AG04449 (cell line): Measurements from ENCODE around the gene RAD23A.
A peak's percentile ranks its signal among the peaks of the same experiment; 100 is the strongest.

ENCODE experiments used
- CTCF ChIA-PET: fragments of 350-600 bp; formaldehyde crosslinking; extraction: SDS; loops from one replicate; lab custom pipeline; 2021; ENCODE audit warnings: antibody characterized with exemption; lab: Yijun Ruan, JAX
- POLR2A ChIA-PET: fragments of 400-600, 350-600 bp; formaldehyde crosslinking; extraction: SDS; loops from one replicate; lab custom pipeline; 2020; ENCODE audit warnings: antibody characterized with exemption, inconsistent platforms; lab: Yijun Ruan, JAX
- DNase-seq: peaks from one replicate; pipeline ENCODE4 v3.0.0-alpha.2; 2010; ENCODE audit warnings: low read depth, low spot score
- H3K4me3 ChIP-seq: 2 replicates; pipeline ENCODE4 v1.5.1; 2011; ENCODE audit warnings: low read depth, mild to moderate bottlenecking, control low read depth, low read length
- TF ChIP-seq, protein P1 (sequence below): IDR thresholded peaks from one replicate; pipeline ENCODE4 v1.5.1; 2011; ENCODE audit warnings: mild to moderate bottlenecking, moderate library complexity, low read length, control low read depth, inconsistent platforms; ENCODE audit not compliant: insufficient read depth; ENCODE audit errors: missing control alignments

Gene RAD23A

DNA sequence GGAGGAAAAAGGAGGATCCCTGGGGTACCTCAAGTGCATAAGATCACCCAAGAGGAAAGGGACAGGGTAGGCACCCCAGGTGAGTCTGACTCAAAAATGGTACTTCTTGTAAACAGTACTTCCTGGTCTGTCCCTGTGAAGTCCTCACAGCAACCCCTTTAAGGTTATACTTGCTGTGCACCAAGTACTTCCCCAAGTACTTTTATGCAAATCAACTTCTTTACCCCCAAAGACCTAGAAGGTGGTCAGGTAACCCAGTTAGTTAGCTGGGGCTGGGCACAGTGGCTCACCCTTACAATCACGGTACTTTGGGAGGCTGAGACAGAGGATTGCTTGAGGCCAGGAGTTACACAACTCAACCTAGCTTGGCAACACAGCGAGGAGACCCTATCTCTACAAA is 4.8 kb upstream of the RAD23A start:
- no peak for DNase-seq
- ChIA-PET CTCF (interaction anchor here (1.7 kb wide), 1 partner anchor 24 kb away, joined by 5 read pairs; no protein-coding TSS in a partner anchor), POLR2A (interaction anchor here (0.6 kb wide), 1 partner anchor 189 kb away, joined by 3 read pairs; no protein-coding TSS in a partner anchor)
- H3K4me3 ChIP-seq = peak overlapping the region; percentile 90
- TF ChIP-seq, protein P1, sequence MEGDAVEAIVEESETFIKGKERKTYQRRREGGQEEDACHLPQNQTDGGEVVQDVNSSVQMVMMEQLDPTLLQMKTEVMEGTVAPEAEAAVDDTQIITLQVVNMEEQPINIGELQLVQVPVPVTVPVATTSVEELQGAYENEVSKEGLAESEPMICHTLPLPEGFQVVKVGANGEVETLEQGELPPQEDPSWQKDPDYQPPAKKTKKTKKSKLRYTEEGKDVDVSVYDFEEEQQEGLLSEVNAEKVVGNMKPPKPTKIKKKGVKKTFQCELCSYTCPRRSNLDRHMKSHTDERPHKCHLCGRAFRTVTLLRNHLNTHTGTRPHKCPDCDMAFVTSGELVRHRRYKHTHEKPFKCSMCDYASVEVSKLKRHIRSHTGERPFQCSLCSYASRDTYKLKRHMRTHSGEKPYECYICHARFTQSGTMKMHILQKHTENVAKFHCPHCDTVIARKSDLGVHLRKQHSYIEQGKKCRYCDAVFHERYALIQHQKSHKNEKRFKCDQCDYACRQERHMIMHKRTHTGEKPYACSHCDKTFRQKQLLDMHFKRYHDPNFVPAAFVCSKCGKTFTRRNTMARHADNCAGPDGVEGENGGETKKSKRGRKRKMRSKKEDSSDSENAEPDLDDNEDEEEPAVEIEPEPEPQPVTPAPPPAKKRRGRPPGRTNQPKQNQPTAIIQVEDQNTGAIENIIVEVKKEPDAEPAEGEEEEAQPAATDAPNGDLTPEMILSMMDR = no peak

DNA sequence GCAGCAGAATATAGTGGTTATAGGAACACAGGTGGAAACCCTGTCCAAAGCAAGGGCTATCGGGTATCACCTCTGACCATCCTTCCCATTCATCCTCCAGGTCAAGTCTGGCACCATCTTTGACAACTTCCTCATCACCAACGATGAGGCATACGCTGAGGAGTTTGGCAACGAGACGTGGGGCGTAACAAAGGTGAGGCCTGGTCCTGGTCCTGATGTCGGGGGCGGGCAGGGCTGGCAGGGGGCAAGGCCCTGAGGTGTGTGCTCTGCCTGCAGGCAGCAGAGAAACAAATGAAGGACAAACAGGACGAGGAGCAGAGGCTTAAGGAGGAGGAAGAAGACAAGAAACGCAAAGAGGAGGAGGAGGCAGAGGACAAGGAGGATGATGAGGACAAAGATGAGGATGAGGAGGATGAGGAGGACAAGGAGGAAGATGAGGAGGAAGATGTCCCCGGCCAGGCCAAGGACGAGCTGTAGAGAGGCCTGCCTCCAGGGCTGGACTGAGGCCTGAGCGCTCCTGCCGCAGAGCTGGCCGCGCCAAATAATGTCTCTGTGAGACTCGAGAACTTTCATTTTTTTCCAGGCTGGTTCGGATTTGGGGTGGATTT is 2.1 kb upstream of the RAD23A start:
- ChIA-PET CTCF (interaction anchor here (2.2 kb wide), 1 partner anchor 21 kb away, joined by 10 read pairs; no protein-coding TSS in a partner anchor), POLR2A (no interaction called here)
- no peak overlapping the region; the same call in 1 of the 2 replicates for H3K4me3 ChIP-seq
- TF ChIP-seq, protein P1 = no peak
- DNase-seq = no peak

DNA sequence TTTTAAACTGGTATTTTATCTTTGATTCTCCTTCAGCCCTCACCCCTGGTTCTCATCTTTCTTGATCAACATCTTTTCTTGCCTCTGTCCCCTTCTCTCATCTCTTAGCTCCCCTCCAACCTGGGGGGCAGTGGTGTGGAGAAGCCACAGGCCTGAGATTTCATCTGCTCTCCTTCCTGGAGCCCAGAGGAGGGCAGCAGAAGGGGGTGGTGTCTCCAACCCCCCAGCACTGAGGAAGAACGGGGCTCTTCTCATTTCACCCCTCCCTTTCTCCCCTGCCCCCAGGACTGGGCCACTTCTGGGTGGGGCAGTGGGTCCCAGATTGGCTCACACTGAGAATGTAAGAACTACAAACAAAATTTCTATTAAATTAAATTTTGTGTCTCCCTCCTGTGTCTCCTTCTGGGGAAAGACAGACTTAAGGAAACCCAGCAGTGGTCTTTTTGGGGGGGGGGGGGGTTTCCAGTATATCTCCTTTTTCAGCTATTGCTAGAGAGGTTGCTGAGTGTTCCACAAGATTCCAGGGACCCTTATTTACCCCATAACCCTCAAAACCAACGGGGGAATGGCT is 1.5 kb upstream of the RAD23A start:
- TF ChIP-seq, protein P1 = no peak
- no peak for DNase-seq
- ChIA-PET POLR2A (no interaction called here), CTCF (interaction anchor here (2.2 kb wide), 1 partner anchor 21 kb away, joined by 10 read pairs; no protein-coding TSS in a partner anchor)
- no peak overlapping the region for H3K4me3 ChIP-seq

- TF ChIP-seq, protein P1 = no peak
- peak overlapping the region; percentile 80 for H3K4me3 ChIP-seq
- ChIA-PET CTCF (interaction anchor here (0.7 to 4.0 kb wide), 2 partner anchors 18 to 115 kb away, joined by 3 to 29 read pairs; no protein-coding TSS in a partner anchor), POLR2A (interaction anchor here (0.6 to 1.5 kb wide), 6 partner anchors 8 to 265 kb away, joined by 3 to 9 read pairs (median 4); partner anchors contain the start of genes CALR, FARSA and JUNB)
- no peak for DNase-seq
Observed at GRCh38 chr19:12946092-12946721, 545 bp downstream of the RAD23A start.

- TF ChIP-seq, protein P1 = no peak
- no peak for DNase-seq
- peak overlapping the region; percentile 80 for H3K4me3 ChIP-seq
- CTCF ChIA-PET = interaction anchor here (0.7 to 4.0 kb wide), 2 partner anchors 18 to 115 kb away, joined by 3 to 29 read pairs; no protein-coding TSS in a partner anchor
- POLR2A ChIA-PET = interaction anchor here (0.6 to 1.5 kb wide), 6 partner anchors 9 to 266 kb away, joined by 3 to 9 read pairs (median 4); partner anchors contain the start of genes CALR, FARSA and JUNB
Observed at GRCh38 chr19:12946731-12947496, 1.3 kb downstream of the RAD23A start.
